ENCODE measurements around the gene PRAMEF12. TPM values are rescaled to one million over a fixed set of nuclear protein-coding genes. Genes with fewer than 3 reads are reported as not detected.

PRAMEF12 gene
- total RNA-seq, 3 donors from 2014 or later: not detected

GRCh38 chr1:12754738-12755137 is 18.8 kb upstream of the PRAMEF12 start:
- H3K9me3 ChIP-seq: peaks cover 0 to 9% of the 10 kb centered on the region in 2 donors
- TF ChIP-seq POLR2A (IDR thresholded peaks at IDR 0.05) (no peak), CTCF (IDR thresholded peaks at IDR 0.05) (no peak), POLR2AphosphoS5 (IDR thresholded peaks at IDR 0.05) (no peak)
- H3K27me3 ChIP-seq: no peaks in the 10 kb centered on the region
- intact Hi-C loops (cut with DNase I; ENCODE audit: low total_unique reads): no loop called here
- H3K4me3 ChIP-seq: no peak overlapping the region
- no peaks in the 10 kb centered on the region for H3K36me3 ChIP-seq
- DNase-seq (ENCODE audit: low spot score in 2 of 2): no peak
- no peaks in the 10 kb centered on the region for H3K4me1 ChIP-seq
- no peak overlapping the region for H3K27ac ChIP-seq

- Histone ChIP-seq H3K4me1 (no peaks in the 10 kb centered on the region), H3K4me3 (no peak overlapping the region), H3K27ac (no peak overlapping the region), H3K36me3 (no peaks in the 10 kb centered on the region), H3K27me3 (no peaks in the 10 kb centered on the region), H3K9me3 (no peaks in the 10 kb centered on the region)
- intact Hi-C loops (cut with DNase I; ENCODE audit: low total_unique reads): no loop called here
- no peak for TF ChIP-seq POLR2AphosphoS5 (IDR thresholded peaks at IDR 0.05)
- no peak for DNase-seq (ENCODE audit: low spot score in 2 of 2)
Observed at GRCh38 chr1:12756273-12756672, 17.3 kb upstream of the PRAMEF12 start.

GRCh38 chr1:12756768-12757413 is 16.6 kb upstream of the PRAMEF12 start:
- no peaks in the 10 kb centered on the region for H3K9me3 ChIP-seq
- H3K27me3 ChIP-seq: no peaks in the 10 kb centered on the region
- no peak overlapping the region for H3K4me3 ChIP-seq
- H3K4me1 ChIP-seq: no peaks in the 10 kb centered on the region
- no peak overlapping the region for H3K27ac ChIP-seq
- TF ChIP-seq POLR2AphosphoS5 (IDR thresholded peaks at IDR 0.05) (no peak), POLR2A (IDR thresholded peaks at IDR 0.05) (no peak), CTCF (IDR thresholded peaks at IDR 0.05) (no peak)
- DNase-seq (ENCODE audit: low spot score in 2 of 2): no peak
- H3K36me3 ChIP-seq: no peaks in the 10 kb centered on the region
- intact Hi-C loops (cut with DNase I; ENCODE audit: low total_unique reads): no loop called here

GRCh38 chr1:12757836-12758235 is 15.7 kb upstream of the PRAMEF12 start:
- no peak overlapping the region for H3K27ac ChIP-seq
- TF ChIP-seq POLR2AphosphoS5 (IDR thresholded peaks at IDR 0.05): no peak
- no peak for TF ChIP-seq CTCF (IDR thresholded peaks at IDR 0.05)
- TF ChIP-seq POLR2A (IDR thresholded peaks at IDR 0.05): no peak
- H3K27me3 ChIP-seq: no peaks in the 10 kb centered on the region
- H3K9me3 ChIP-seq: no peaks in the 10 kb centered on the region
- DNase-seq (ENCODE audit: low spot score in 2 of 2): no peak
- H3K4me3 ChIP-seq: no peak overlapping the region
- H3K4me1 ChIP-seq: no peaks in the 10 kb centered on the region
- intact Hi-C loops (cut with DNase I; ENCODE audit: low total_unique reads): no loop called here
- no peaks in the 10 kb centered on the region for H3K36me3 ChIP-seq

GRCh38 chr1:12760256-12760795 is 13.2 kb upstream of the PRAMEF12 start:
- no peaks in the 10 kb centered on the region for H3K4me1 ChIP-seq
- no peak for DNase-seq (ENCODE audit: low spot score in 2 of 2)
- TF ChIP-seq POLR2A (IDR thresholded peaks at IDR 0.05) (no peak), POLR2AphosphoS5 (IDR thresholded peaks at IDR 0.05) (no peak)
- no peaks in the 10 kb centered on the region for H3K36me3 ChIP-seq
- intact Hi-C loops (cut with DNase I; ENCODE audit: low total_unique reads): no loop called here
- no peaks in the 10 kb centered on the region for H3K9me3 ChIP-seq
- H3K27ac ChIP-seq: no peak overlapping the region
- no peaks in the 10 kb centered on the region for H3K27me3 ChIP-seq
- no peak overlapping the region for H3K4me3 ChIP-seq

- Histone ChIP-seq H3K27me3 (no peaks in the 10 kb centered on the region), H3K27ac (no peak overlapping the region), H3K36me3 (no peaks in the 10 kb centered on the region), H3K4me3 (no peak overlapping the region), H3K4me1 (no peaks in the 10 kb centered on the region), H3K9me3 (no peaks in the 10 kb centered on the region)
- TF ChIP-seq POLR2A (IDR thresholded peaks at IDR 0.05): no peak
- TF ChIP-seq POLR2AphosphoS5 (IDR thresholded peaks at IDR 0.05): no peak
- TF ChIP-seq CTCF (IDR thresholded peaks at IDR 0.05): no peak
- intact Hi-C loops (cut with DNase I; ENCODE audit: low total_unique reads): no loop called here
- no peak for DNase-seq (ENCODE audit: low spot score in 2 of 2)
Observed at GRCh38 chr1:12761781-12762180, 11.8 kb upstream of the PRAMEF12 start.
